ENCODE results near the gene C3orf20. TPM values are rescaled to one million over a fixed set of nuclear protein-coding genes. Genes with fewer than 3 reads are reported as not detected.

The C3orf20 gene
- total and polyA plus RNA-seq, 9 of the 15 experiments (the other 6 are each of a cell fraction or from before 2014, with no cell fraction given), result 0.04 TPM; not detected in 8

DNA sequence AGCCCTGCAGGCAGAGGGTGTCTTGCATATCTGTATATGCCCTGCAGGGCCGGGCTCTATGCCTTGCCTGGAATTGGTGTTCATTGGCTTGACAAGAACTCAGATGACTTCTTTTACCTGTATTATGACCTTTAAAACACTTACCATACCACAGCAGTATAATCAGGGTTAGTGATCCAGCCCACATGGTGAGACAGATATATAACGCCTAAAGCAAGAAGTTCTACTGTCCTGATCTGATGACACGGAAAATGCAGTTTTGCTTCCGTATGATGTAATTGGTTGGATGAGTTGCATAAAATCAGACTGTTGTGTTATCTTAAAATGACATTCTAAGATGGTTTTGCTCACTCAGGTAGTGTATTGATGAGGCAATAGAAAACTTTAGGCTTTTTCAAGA lies 14.0 kb upstream of the C3orf20 start:
- Histone ChIP-seq H3K4me3 (no peak overlapping the region), H3K4me1 (replicated peaks in 1 of 2; ENCODE audit: control insufficient read depth in 2 of 2, insufficient read depth in 2 of 2, low read length in 2 of 2) (no peaks in the 10 kb centered on the region), H3K36me3 (ENCODE audit: control insufficient read depth, insufficient read depth, low read length) (peaks cover 97% of the 10 kb centered on the region), H3K27me3 (ENCODE audit: control insufficient read depth in 2 of 2, insufficient read depth in 2 of 2, low read length in 2 of 2) (no peaks in the 10 kb centered on the region), H3K9me1 (ENCODE audit: control insufficient read depth, insufficient read depth, low read length) (no peaks in the 10 kb centered on the region), H3K9ac (ENCODE audit: insufficient read depth in 1 of 2, low read depth in 2 of 2, low read length in 2 of 2) (no peak overlapping the region), H4K20me1 (replicated peaks; ENCODE audit: control insufficient read depth, insufficient read depth, low read length) (no peaks in the 10 kb centered on the region), H3K4me2 (ENCODE audit: insufficient read depth, low read length) (no peak overlapping the region), H3K27ac (ENCODE audit: extremely low read depth, low read depth, low read length) (no peak overlapping the region; the same call in 2 of the 3 replicates), H3K79me2 (ENCODE audit: control insufficient read depth, insufficient read depth, low read length) (no peaks in the 10 kb centered on the region), H2AFZ (ENCODE audit: low read depth, low read length) (no peak overlapping the region), H3K9me3 (replicated peaks; ENCODE audit: control insufficient read depth, insufficient read depth, low read depth, low read length) (no peaks in the 10 kb centered on the region)
- POLR2A ChIA-PET, result interaction anchor here (1.2 to 5.6 kb wide), 3 partner anchors 8 to 11 kb away, joined by 5 to 60 read pairs (median 9); partner anchors contain the start of gene CCDC174
- DNase-seq (ENCODE audit: extremely low read depth in 1 of 4, low spot score in 3 of 4), result no peak
- intact Hi-C loops (cut with micrococcal nuclease), result no loop called here
- BruUV-seq (replicated peaks), result no TSS peak
- WGBS (ENCODE audit: insufficient coverage, low coverage, missing lambda C conversion rate), result 58% methylated on average over 4 of the region's 4 CpGs
- CTCF ChIA-PET (ENCODE audit: low intra/inter-chr PET ratio), result no interaction called here
- in situ Hi-C loops (cut with MboI), result no loop called here
- ATAC-seq, result peak; percentile 53
- peak; percentile 29 for FAIRE-seq
- TF ChIP-seq BMI1 (IDR thresholded peaks at IDR 0.05; ENCODE audit: low read length) (no peak), SMAD4 (CRISPR knock-in tag; conservative IDR thresholded peaks at IDR 0.05) (peak; percentile 41; the same call in 1 of the 2 replicates), SAFB (IDR thresholded peaks at IDR 0.05; ENCODE audit: borderline replicate concordance, low read depth, low read length) (no peak), ZNF212 (CRISPR knock-in tag; IDR thresholded peaks at IDR 0.05) (no peak), ZSCAN29 (IDR thresholded peaks at IDR 0.05) (no peak), SETDB1 (IDR thresholded peaks at IDR 0.05; ENCODE audit: low read length) (no peak), SNIP1 (IDR thresholded peaks at IDR 0.05; ENCODE audit: low read depth) (no peak), CEBPB (tag; IDR thresholded peaks at IDR 0.05) (peak; percentile 40; the same call in 1 of the 2 replicates), MEIS2 (IDR thresholded peaks at IDR 0.05; ENCODE audit: partially characterized antibody) (no peak), JUNB (CRISPR knock-in tag; conservative IDR thresholded peaks at IDR 0.05) (no peak), PHB2 (IDR thresholded peaks at IDR 0.05; ENCODE audit: low read depth) (no peak), ARNT (IDR thresholded peaks at IDR 0.05) (no peak), FOSL1 (tag; conservative IDR thresholded peaks at IDR 0.05) (no peak), CAMTA2 (CRISPR knock-in tag; conservative IDR thresholded peaks at IDR 0.05) (no peak), PTBP1 (IDR thresholded peaks at IDR 0.05; ENCODE audit: low read depth, low read length) (no peak), MAFG (tag; conservative IDR thresholded peaks at IDR 0.05) (peak; percentile 68), ZNF140 (CRISPR knock-in tag; IDR thresholded peaks at IDR 0.05) (no peak), ATF1 (CRISPR knock-in tag; IDR thresholded peaks at IDR 0.05) (no peak), ATF1 (tag; IDR thresholded peaks at IDR 0.05) (peak; percentile 18; the same call in 1 of the 2 replicates), PCBP1 (IDR thresholded peaks at IDR 0.05; ENCODE audit: low read depth, low read length, poor library complexity, severe bottlenecking) (no peak), ETV6 (IDR thresholded peaks at IDR 0.05; ENCODE audit: borderline replicate concordance in 1 of 2, low read depth in 2 of 2, low read length in 1 of 2) (no peak), ETV6 (CRISPR knock-in tag; IDR thresholded peaks at IDR 0.05; ENCODE audit: borderline replicate concordance) (no peak), ADNP (tag; IDR thresholded peaks at IDR 0.05) (no peak), GABPB2 (CRISPR knock-in tag; conservative IDR thresholded peaks at IDR 0.05) (no peak)
- TF ChIP-seq, protein P1, sequence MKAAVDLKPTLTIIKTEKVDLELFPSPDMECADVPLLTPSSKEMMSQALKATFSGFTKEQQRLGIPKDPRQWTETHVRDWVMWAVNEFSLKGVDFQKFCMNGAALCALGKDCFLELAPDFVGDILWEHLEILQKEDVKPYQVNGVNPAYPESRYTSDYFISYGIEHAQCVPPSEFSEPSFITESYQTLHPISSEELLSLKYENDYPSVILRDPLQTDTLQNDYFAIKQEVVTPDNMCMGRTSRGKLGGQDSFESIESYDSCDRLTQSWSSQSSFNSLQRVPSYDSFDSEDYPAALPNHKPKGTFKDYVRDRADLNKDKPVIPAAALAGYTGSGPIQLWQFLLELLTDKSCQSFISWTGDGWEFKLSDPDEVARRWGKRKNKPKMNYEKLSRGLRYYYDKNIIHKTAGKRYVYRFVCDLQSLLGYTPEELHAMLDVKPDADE (conservative IDR thresholded peaks at IDR 0.05; ENCODE audit: control insufficient read depth, low read depth, low read length), result no peak
